K562 (cell line): ENCODE results near the gene C2CD4C. TPM values are rescaled to one million over a fixed set of nuclear protein-coding genes. Genes with fewer than 3 reads are reported as not detected.

Experiments used
- ATAC-seq: fragments of 200-7000 bp; cut with Tn5 transposase; 3 replicates; pipeline ENCODE4 v1.9.1; 2020; ENCODE audit warnings: moderate library complexity
- BruUV-seq: library from RNA; stranded (reverse); fragments of 400-500 nt; replicated peaks from 2 replicates; lab custom pipeline; 2021; lab: Mats Ljungman, UMichigan
- CTCF ChIA-PET: fragments of 300-600 bp; formaldehyde crosslinking; extraction: SDS; loops from one replicate; lab custom pipeline; 2021; ENCODE audit warnings: low intra/inter-chr PET ratio; lab: Yijun Ruan, JAX
- POLR2A ChIA-PET: fragments of 300-600, 350-650 bp; sonication (Branson Sonifier 250); formaldehyde crosslinking; extraction: SDS; loops from one replicate; lab custom pipeline; 2021; ENCODE audit warnings: antibody characterized with exemption, inconsistent platforms; lab: Yijun Ruan, JAX
- DNase-seq, 4 experiments: peaks; one replicate each; pipeline versions ENCODE4 v3.0.0 to v3.0.0-alpha.2; 2011 to 2018; ENCODE audit warnings: low spot score in 3 of 4, mixed read lengths in 3 of 4; ENCODE audit errors: extremely low read depth in 1 of 4
- FAIRE-seq: peaks from 2 replicates; lab custom pipeline; 2011; peaks lifted over from hg19 to GRCh38; lab: Jason Lieb, UNC
- H2AFZ ChIP-seq: 2 replicates; pipeline ENCODE4 v1.6.0; 2011; ENCODE audit warnings: low read depth, low read length, control low read depth, inconsistent platforms
- H3K27ac ChIP-seq: fragments of 200-600 bp; 3 replicates; pipeline ENCODE4 v1.8.0; 2011; ENCODE audit warnings: low read depth, mild to moderate bottlenecking, control low read depth, inconsistent platforms, low read length, moderate library complexity, mixed read lengths; ENCODE audit errors: extremely low read depth
- H3K27me3 ChIP-seq, 2 experiments: fragments of 300-600 bp in 1 of 2; 2 replicates in 1 of 2; 3 replicates in 1 of 2; pipeline versions ENCODE4 v1.6.0 to v1.8.0; 2011; ENCODE audit warnings: inconsistent platforms in 2 of 2, low read length in 2 of 2, mild to moderate bottlenecking in 1 of 2, mixed read lengths in 1 of 2, moderate library complexity in 1 of 2; ENCODE audit not compliant: control insufficient read depth in 2 of 2, insufficient read depth in 2 of 2
- H3K36me3 ChIP-seq: fragments of 300-600 bp; 3 replicates; pipeline ENCODE4 v1.8.0; 2011; ENCODE audit warnings: mild to moderate bottlenecking, low read length, inconsistent platforms; ENCODE audit not compliant: control insufficient read depth, insufficient read depth
- H3K4me1 ChIP-seq, 2 experiments: fragments of 200-600 bp in 1 of 2; replicated peaks in 1 of 2; 2 replicates in 1 of 2; 3 replicates in 1 of 2; pipeline versions ENCODE4 v1.5.1 to v1.8.0; 2011; ENCODE audit warnings: inconsistent platforms in 2 of 2, low read length in 2 of 2, mild to moderate bottlenecking in 1 of 2, mixed read lengths in 1 of 2, moderate library complexity in 1 of 2; ENCODE audit not compliant: control insufficient read depth in 2 of 2, insufficient read depth in 2 of 2
- H3K4me2 ChIP-seq: 2 replicates; pipeline ENCODE4 v1.6.1; 2011; ENCODE audit warnings: low read length, control low read depth, inconsistent platforms, mixed read lengths; ENCODE audit not compliant: insufficient read depth
- H3K4me3 ChIP-seq: fragments of 200-600 bp; sonication (generic), shearing (Covaris generic); 2 replicates; pipeline ENCODE4 v1.5.1; 2016; ENCODE audit warnings: control low read depth, inconsistent platforms
- H3K79me2 ChIP-seq: fragments of 200-600 bp; 3 replicates; pipeline ENCODE4 v1.8.0; 2011; ENCODE audit warnings: low read length, inconsistent platforms; ENCODE audit not compliant: control insufficient read depth, insufficient read depth
- H3K9ac ChIP-seq, 2 experiments: 2 replicates each; pipeline versions ENCODE4 v1.6.0 to v1.6.1; 2011; ENCODE audit warnings: low read depth in 2 of 2, low read length in 2 of 2, control low read depth in 1 of 2, inconsistent platforms in 1 of 2, mild to moderate bottlenecking in 1 of 2, mixed read lengths in 1 of 2; ENCODE audit not compliant: insufficient read depth in 1 of 2
- H3K9me1 ChIP-seq: one replicate; pipeline ENCODE4 v1.6.0; 2011; ENCODE audit warnings: inconsistent platforms, mild to moderate bottlenecking, low read length, moderate library complexity; ENCODE audit not compliant: control insufficient read depth, insufficient read depth
- H3K9me3 ChIP-seq: replicated peaks from 2 replicates; pipeline ENCODE4 v1.5.1; 2011; ENCODE audit warnings: low read depth, low read length, inconsistent platforms; ENCODE audit not compliant: control insufficient read depth, insufficient read depth
- H4K20me1 ChIP-seq: replicated peaks from 2 replicates; pipeline ENCODE4 v1.6.1; 2011; ENCODE audit warnings: low read length, inconsistent platforms, mixed read lengths; ENCODE audit not compliant: control insufficient read depth, insufficient read depth
- CHD4 ChIP-seq: fragments of 200-600 bp; sonication (generic); IDR thresholded peaks from 3 replicates; pipeline ENCODE4 v1.6.1; 2012; ENCODE audit warnings: low read depth, mild to moderate bottlenecking, mixed read lengths, low read length, inconsistent platforms; ENCODE audit not compliant: insufficient read depth, insufficient replicate concordance, poor library complexity, severe bottlenecking
- FOXP1 ChIP-seq: sonication (generic); formaldehyde crosslinking; IDR thresholded peaks from 2 replicates; pipeline ENCODE4 v1.8.0; 2022; ENCODE audit warnings: mild to moderate bottlenecking, missing genetic modification reagents
- GABPA ChIP-seq: fragments of 200-800 bp; sonication (Bioruptor generic); conservative IDR thresholded peaks from 2 replicates; pipeline ENCODE4 v1.6.1; 2016; ENCODE audit warnings: low read depth, missing genetic modification characterization, missing compliant biosample characterization
- KDM4B ChIP-seq, 2 experiments: fragments of 450-650 bp in 1 of 2; sonication (generic) in 1 of 2; IDR thresholded peaks; 2 replicates each; pipeline ENCODE4 v1.6.1; 2016 to 2017; ENCODE audit warnings: borderline replicate concordance in 2 of 2, antibody characterized with exemption in 1 of 2, low read depth in 1 of 2, mild to moderate bottlenecking in 1 of 2
- KDM5B ChIP-seq: fragments of 200-600 bp; sonication (generic); IDR thresholded peaks from 2 replicates; pipeline ENCODE4 v1.6.1; 2012; ENCODE audit warnings: low read depth, mild to moderate bottlenecking, moderate library complexity, low read length, control low read depth, inconsistent platforms; ENCODE audit not compliant: insufficient replicate concordance
- PTRF ChIP-seq: fragments of 450-650 bp; IDR thresholded peaks from 2 replicates; pipeline ENCODE4 v1.6.1; 2016; ENCODE audit warnings: mild to moderate bottlenecking, missing genetic modification characterization, missing compliant biosample characterization
- ZBTB17 ChIP-seq: fragments of 450-650 bp; formaldehyde crosslinking; IDR thresholded peaks from 2 replicates; pipeline ENCODE4 v1.4.0; 2020; ENCODE audit warnings: mild to moderate bottlenecking
- ZNF174 ChIP-seq: fragments of 250-450 bp; sonication (Bioruptor Pico); IDR thresholded peaks from 2 replicates; pipeline ENCODE4 v1.4.0; 2020; ENCODE audit warnings: mild to moderate bottlenecking
- ZNF197 ChIP-seq: fragments of 200-800 bp; sonication (Bioruptor generic); IDR thresholded peaks from 2 replicates; pipeline ENCODE4 v1.6.1; 2016; ENCODE audit warnings: low read depth, missing genetic modification characterization, missing compliant biosample characterization
- ZNF23 ChIP-seq: fragments of 250-450 bp; sonication (Bioruptor Pico); IDR thresholded peaks from 2 replicates; pipeline ENCODE4 v1.4.0; 2020; ENCODE audit warnings: mild to moderate bottlenecking
- ZNF253 ChIP-seq: fragments of 250-450 bp; sonication (Bioruptor Pico); conservative IDR thresholded peaks from 2 replicates; pipeline ENCODE4 v1.6.1; 2021; ENCODE audit warnings: mild to moderate bottlenecking
- ZNF277 ChIP-seq: fragments of 250-450 bp; sonication (Bioruptor Pico); IDR thresholded peaks from 2 replicates; pipeline ENCODE4 v1.8.0; 2022; ENCODE audit warnings: inconsistent platforms, mild to moderate bottlenecking, moderate library complexity, borderline replicate concordance
- whole genome bisulfite sequencing: fragments of 100-300 bp; shearing (Covaris generic); methylation state at CpG from one replicate; pipeline ENCODE4 v1.1.6; 2016; ENCODE audit warnings: low coverage, mixed read lengths; ENCODE audit not compliant: insufficient coverage; ENCODE audit errors: missing lambda C conversion rate; 5-methylcytosine and 5-hydroxymethylcytosine counted together
- in situ Hi-C: fragments of 300-500 bp; cut with MboI; formaldehyde crosslinking; loops from 4 replicates; pipeline ENCODE4 v1.15.0; 2018; ENCODE audit warnings: inconsistent platforms, mixed read lengths
- intact Hi-C: fragments of 100-400 bp; cut with micrococcal nuclease; formaldehyde crosslinking; loops from 2 replicates; pipeline ENCODE4 v1.14.2; 2022
- polyA plus RNA-seq, 8 experiments: library from polyadenylated mRNA; depleted of rRNA in 4 of 8; stranded (reverse) in 5 of 8; unstranded in 3 of 8; fragments of >200 nt; fragmentation: Nextera tagmentation in 2 of 8; fragmentation: Illumina TruSeq in 1 of 8; extraction: Ambion mirVana in 2 of 8; extraction: Trizol in 1 of 8; gene quantifications; 2 replicates each; pipeline versions ENCODE4 v1.2.1 to v1.2.3, GENCODE V29; 2011 to 2014; ENCODE audit warnings: inconsistent platforms in 1 of 8, missing spikeins in 1 of 8
- total RNA-seq, 7 experiments: library from RNA; depleted of rRNA in 6 of 7; stranded (reverse); fragments of >200 nt in 6 of 7; fragmentation: Illumina TruSeq in 2 of 7; extraction: Trizol in 2 of 7; gene quantifications; 2 replicates each; pipeline versions ENCODE4 v1.2.1 to v1.2.3, GENCODE V29; 2011 to 2021; ENCODE audit warnings: low replicate concordance in 1 of 7
- TF ChIP-seq, protein P1 (sequence below): IDR thresholded peaks from 2 replicates; pipeline ENCODE4 v1.6.1; 2011; ENCODE audit not compliant: insufficient read length; ENCODE audit errors: extremely low read depth
- TF ChIP-seq, protein P2 (sequence below): fragments of 450-650 bp; IDR thresholded peaks from 2 replicates; pipeline ENCODE4 v1.6.1; 2014; ENCODE audit warnings: low read depth, mild to moderate bottlenecking, moderate library complexity, borderline replicate concordance

Gene C2CD4C
- total and polyA plus RNA-seq, 9 of the 15 experiments (the other 6 are each of a cell fraction or from before 2014, with no cell fraction given), result 0.01 to 0.07 TPM; not detected in 7

- in situ Hi-C loops (no loop called here), intact Hi-C loops (no loop called here)
- CTCF ChIA-PET, result no interaction called here
- Histone ChIP-seq H3K27ac (no peak overlapping the region), H3K4me2 (no peak overlapping the region), H3K79me2 (no peaks in the 10 kb centered on the region), H3K27me3 (peaks cover 3 to 43% of the 10 kb centered on the region in 2 experiments; a peak in 4 of 5 replicates), H3K9me3 (no peaks in the 10 kb centered on the region), H3K9me1 (no peaks in the 10 kb centered on the region), H4K20me1 (no peaks in the 10 kb centered on the region)
- 65% methylated on average over 17 of the region's 20 CpGs for WGBS
- BruUV-seq, result no TSS peak
- ATAC-seq (no peak), DNase-seq (no peak)
- TF ChIP-seq GABPA (no peak), ZNF174 (no peak), PTRF (tag) (no peak), FOXP1 (CRISPR knock-in tag) (no peak), ZNF277 (CRISPR knock-in tag) (no peak), ZNF253 (CRISPR knock-in tag) (no peak), CHD4 (no peak), KDM4B (IDR thresholded peaks at IDR 0.05; ENCODE audit: borderline replicate concordance in 2 of 2, low read depth in 1 of 2) (no peak), ZNF197 (CRISPR knock-in tag) (no peak), KDM5B (no peak), ZBTB17 (CRISPR knock-in tag) (no peak), ZNF23 (CRISPR knock-in tag) (no peak)
- TF ChIP-seq, protein P1, sequence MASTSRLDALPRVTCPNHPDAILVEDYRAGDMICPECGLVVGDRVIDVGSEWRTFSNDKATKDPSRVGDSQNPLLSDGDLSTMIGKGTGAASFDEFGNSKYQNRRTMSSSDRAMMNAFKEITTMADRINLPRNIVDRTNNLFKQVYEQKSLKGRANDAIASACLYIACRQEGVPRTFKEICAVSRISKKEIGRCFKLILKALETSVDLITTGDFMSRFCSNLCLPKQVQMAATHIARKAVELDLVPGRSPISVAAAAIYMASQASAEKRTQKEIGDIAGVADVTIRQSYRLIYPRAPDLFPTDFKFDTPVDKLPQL, result no peak
- TF ChIP-seq, protein P2, sequence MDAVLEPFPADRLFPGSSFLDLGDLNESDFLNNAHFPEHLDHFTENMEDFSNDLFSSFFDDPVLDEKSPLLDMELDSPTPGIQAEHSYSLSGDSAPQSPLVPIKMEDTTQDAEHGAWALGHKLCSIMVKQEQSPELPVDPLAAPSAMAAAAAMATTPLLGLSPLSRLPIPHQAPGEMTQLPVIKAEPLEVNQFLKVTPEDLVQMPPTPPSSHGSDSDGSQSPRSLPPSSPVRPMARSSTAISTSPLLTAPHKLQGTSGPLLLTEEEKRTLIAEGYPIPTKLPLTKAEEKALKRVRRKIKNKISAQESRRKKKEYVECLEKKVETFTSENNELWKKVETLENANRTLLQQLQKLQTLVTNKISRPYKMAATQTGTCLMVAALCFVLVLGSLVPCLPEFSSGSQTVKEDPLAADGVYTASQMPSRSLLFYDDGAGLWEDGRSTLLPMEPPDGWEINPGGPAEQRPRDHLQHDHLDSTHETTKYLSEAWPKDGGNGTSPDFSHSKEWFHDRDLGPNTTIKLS, result no peak
- TF ChIP-seq, all 486 proteins: peak for 0
- Histone ChIP-seq H3K36me3 (no peaks in the 10 kb centered on the region), H3K4me1 (peaks cover 0 to 19% of the 10 kb centered on the region in 2 experiments; a peak in 2 of 5 replicates), H3K4me3 (no peak overlapping the region), H3K9ac (no peak overlapping the region), H2AFZ (no peak overlapping the region)
- no peak for FAIRE-seq
- POLR2A ChIA-PET, result no interaction called here
Measured at GRCh38 chr19:449916-450315, 41.0 kb upstream of the C2CD4C start.
